T-cell (primary cell): ENCODE measurements around the gene SLTM. TPM values are rescaled to one million over a fixed set of nuclear protein-coding genes. Genes with fewer than 3 reads are reported as not detected.
"Not testable (repeated sequence)": the region's sequence is repeated elsewhere in the genome, so short reads cannot be mapped to it uniquely, and the experiment has no call there.

Experiments
- ATAC-seq, 4 experiments: fragments of 200-7000 bp in 3 of 4; fragments of 150-1000 bp in 1 of 4; cut with Tn5 transposase; replicated peaks in 1 of 4; 1 replicate in 3 of 4; 2 replicates in 1 of 4; pipeline ENCODE4 v1.10.0; 2021; ENCODE audit warnings: moderate library complexity in 3 of 4, mild to moderate bottlenecking in 2 of 4, moderate number of reproducible peaks in 1 of 4
- CTCF ChIA-PET, 2 donors: fragments of 300-600 bp; sonication (Branson Sonifier 250); formaldehyde crosslinking; loops; one replicate each; lab custom pipeline; 2022; ENCODE audit warnings: antibody characterized with exemption in 2 of 2; lab: Charles Lee
- POLR2A ChIA-PET, 2 donors: fragments of 300-600 bp; sonication (Branson Sonifier 250); formaldehyde crosslinking; loops; one replicate each; lab custom pipeline; 2022; ENCODE audit warnings: antibody characterized with exemption in 2 of 2; lab: Charles Lee
- DNase-seq, 35 experiments: peaks; one replicate each; pipeline versions ENCODE4 v3.0.0 to v3.0.0-alpha.2; 2013 to 2023
- H3K27ac ChIP-seq: one replicate; pipeline ENCODE4 v1.5.1; 2013; ENCODE audit warnings: low read length
- H3K27me3 ChIP-seq, 2 experiments: replicated peaks in 1 of 2; 1 replicate in 1 of 2; 2 replicates in 1 of 2; pipeline versions ENCODE4 v1.6.1 to v1.7.0; 2013; ENCODE audit warnings: low read length in 1 of 2, mixed read lengths in 1 of 2; ENCODE audit not compliant: control insufficient read depth in 2 of 2, insufficient read depth in 2 of 2; ENCODE audit errors: extremely low read depth in 1 of 2
- H3K36me3 ChIP-seq, 2 donors: 1 replicate in 1 of 2; 2 replicates in 1 of 2; pipeline versions ENCODE4 v1.6.1 to v1.7.0; 2013; ENCODE audit warnings: low read length in 1 of 2; ENCODE audit not compliant: control insufficient read depth in 2 of 2, insufficient read depth in 1 of 2; ENCODE audit errors: extremely low read depth in 1 of 2
- H3K4me1 ChIP-seq, 2 experiments: 1 replicate in 1 of 2; 2 replicates in 1 of 2; pipeline versions ENCODE4 v1.6.1 to v1.7.0; 2013; ENCODE audit warnings: low read length in 2 of 2, mixed read lengths in 1 of 2; ENCODE audit not compliant: insufficient read depth in 2 of 2, control insufficient read depth in 1 of 2; ENCODE audit errors: extremely low read depth in 1 of 2
- H3K4me3 ChIP-seq, 2 donors: 1 replicate in 1 of 2; 2 replicates in 1 of 2; pipeline versions ENCODE4 v1.5.1 to v1.7.0; 2013; ENCODE audit warnings: mild to moderate bottlenecking in 2 of 2, low read length in 1 of 2, moderate library complexity in 1 of 2; ENCODE audit not compliant: control insufficient read depth in 1 of 2; ENCODE audit errors: extremely low read depth in 1 of 2
- H3K9me3 ChIP-seq: 2 replicates; pipeline ENCODE4 v1.7.0; 2013
- H3K27ac Mint-ChIP-seq, 2 donors: one replicate each; pipeline ENCODE4 v1.8.0; 2020 to 2021; ENCODE audit warnings: mild to moderate bottlenecking in 2 of 2, mixed read lengths in 2 of 2
- H3K27me3 Mint-ChIP-seq, 2 donors: one replicate each; pipeline ENCODE4 v1.8.0; 2021 to 2022; ENCODE audit warnings: mixed read lengths in 2 of 2
- H3K36me3 Mint-ChIP-seq: one replicate; pipeline ENCODE4 v1.8.0; 2021; ENCODE audit warnings: mixed read lengths
- H3K4me1 Mint-ChIP-seq, 3 donors: one replicate each; pipeline ENCODE4 v1.8.0; 2020 to 2022; ENCODE audit warnings: mixed read lengths in 3 of 3, mild to moderate bottlenecking in 1 of 3
- H3K4me3 Mint-ChIP-seq, 3 donors: one replicate each; pipeline ENCODE4 v1.8.0; 2020 to 2022; ENCODE audit warnings: mild to moderate bottlenecking in 3 of 3, mixed read lengths in 3 of 3, moderate library complexity in 3 of 3
- H3K9me3 Mint-ChIP-seq, 3 donors: one replicate each; pipeline ENCODE4 v1.8.0; 2020 to 2022; ENCODE audit warnings: mixed read lengths in 3 of 3
- WGBS: methylation state at CpG from one replicate; pipeline ENCODE4 v1.1.5; 2013; ENCODE audit warnings: missing lambda C conversion rate; ENCODE audit not compliant: insufficient coverage; 5-methylcytosine and 5-hydroxymethylcytosine counted together
- total RNA-seq, 35 experiments: library from RNA in 6 of 35; stranded (reverse) in 6 of 35; fragments of 120-200 nt in 1 of 35; gene quantifications; one replicate each; pipeline versions ENCODE4 v1.2.1 to v1.2.4 and lab custom pipeline; 2013 to 2026

Gene SLTM
- total RNA-seq, 5 donors from 2014 or later (not counting 1 experiment from before 2014, with no cell fraction given) = 129 to 172 (median 140) TPM

DNA sequence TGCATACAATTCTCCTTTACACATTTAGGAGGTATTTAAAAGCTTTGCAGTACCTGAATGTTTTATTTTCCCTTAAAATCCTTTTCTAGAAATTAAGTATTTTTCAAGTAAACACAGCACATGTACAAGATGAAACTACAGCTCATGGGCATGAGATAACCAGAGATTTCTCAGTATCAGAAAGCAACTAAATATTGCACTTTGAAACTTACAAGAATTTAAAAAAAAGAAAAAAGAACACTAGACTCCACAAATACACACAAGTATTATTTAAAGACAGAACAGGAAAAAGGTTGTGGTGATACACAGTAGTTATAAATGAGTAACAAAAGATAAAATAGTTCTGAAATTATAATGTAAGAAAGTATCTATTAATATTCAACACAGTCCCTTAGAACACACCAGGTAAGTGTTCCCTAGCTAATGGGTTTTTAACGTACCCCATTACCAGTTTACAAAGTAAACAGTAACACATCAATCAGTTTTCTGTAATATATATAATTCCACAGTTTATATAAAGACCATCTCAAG, 35.3 kb downstream of the SLTM start:
- ATAC-seq = no peak
- Mint-ChIP-seq H3K27me3 (no peaks in the 10 kb centered on the region), H3K9me3 (no peaks in the 10 kb centered on the region), H3K36me3 (peaks cover 54% of the 10 kb centered on the region), H3K4me3 (no peak overlapping the region), H3K4me1 (peaks cover 13 to 18% (median 17%) of the 10 kb centered on the region in 3 donors), H3K27ac (no peak overlapping the region)
- H3K9me3 ChIP-seq = no peaks in the 10 kb centered on the region
- ChIA-PET CTCF (no interaction called here), POLR2A (no interaction called here)
- peaks cover 0 to 52% of the 10 kb centered on the region in 2 donors for H3K36me3 ChIP-seq
- no peak overlapping the region for H3K4me3 ChIP-seq
- no CpG with 5 or more reads among the region's 1 CpG for WGBS
- DNase-seq = no peak
- H3K27ac ChIP-seq = no peak overlapping the region
- peaks cover 0 to 3% of the 10 kb centered on the region in 2 experiments for H3K4me1 ChIP-seq
- no peaks in the 10 kb centered on the region for H3K27me3 ChIP-seq

DNA sequence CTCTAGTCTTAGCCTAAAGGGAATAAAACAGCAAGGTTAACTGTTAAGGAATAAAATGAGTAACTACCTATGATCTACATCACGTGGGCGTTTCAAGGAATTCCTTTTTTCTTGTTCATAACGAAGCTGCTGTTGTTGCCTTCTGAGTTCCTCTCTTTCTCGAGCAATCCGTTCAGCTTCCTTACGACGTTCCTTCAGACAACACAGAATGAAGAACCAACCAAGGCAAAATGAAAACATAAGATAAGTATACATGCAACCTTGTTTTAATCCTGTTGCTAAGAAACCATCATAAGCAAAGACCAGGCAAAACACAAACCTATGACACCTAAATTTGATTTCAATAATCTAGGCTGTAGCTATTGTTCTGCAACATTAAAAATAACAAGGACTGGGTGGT, 44.1 kb downstream of the SLTM start:
- Mint-ChIP-seq H3K27me3 (no peaks in the 10 kb centered on the region), H3K4me3 (no peak overlapping the region), H3K4me1 (no peaks in the 10 kb centered on the region), H3K36me3 (peaks cover 83% of the 10 kb centered on the region), H3K27ac (peak overlapping the region in 1 of 2 donors; percentile 27), H3K9me3 (no peaks in the 10 kb centered on the region)
- WGBS = 80% methylated on average over 1 of the region's 7 CpGs
- no peak overlapping the region for H3K4me3 ChIP-seq
- CTCF ChIA-PET = no interaction called here
- no peaks in the 10 kb centered on the region for H3K9me3 ChIP-seq
- no peak for DNase-seq
- no peak for ATAC-seq
- no peaks in the 10 kb centered on the region for H3K4me1 ChIP-seq
- H3K36me3 ChIP-seq = peaks cover 3 to 93% of the 10 kb centered on the region in 2 donors
- POLR2A ChIA-PET = no interaction called here
- no peaks in the 10 kb centered on the region for H3K27me3 ChIP-seq
- H3K27ac ChIP-seq = no peak overlapping the region

DNA sequence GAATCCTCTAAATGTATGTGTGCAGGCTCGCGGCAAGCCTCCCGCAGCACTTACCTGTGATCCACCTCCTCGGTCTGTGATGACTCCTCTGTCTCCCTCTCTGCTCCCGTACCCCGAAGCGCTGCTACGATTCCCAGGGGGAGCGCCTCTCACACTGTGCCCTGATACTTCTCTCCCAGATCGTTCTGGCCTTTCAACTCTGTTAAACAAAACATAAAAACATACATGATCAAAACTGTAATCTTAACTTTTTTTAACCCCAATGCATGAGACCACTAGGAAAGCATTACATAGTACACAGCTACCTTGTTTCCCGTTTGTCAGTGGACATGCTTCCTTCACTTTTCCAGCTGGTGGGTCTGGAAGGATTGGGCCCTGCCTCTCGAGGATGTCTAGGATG, 46.6 kb downstream of the SLTM start:
- peaks cover 74% of the 10 kb centered on the region for H3K36me3 Mint-ChIP-seq
- ChIA-PET CTCF (interaction anchor here in 1 of 2 donors (0.5 kb wide), 1 partner anchor 52 kb away, joined by 4 read pairs; no protein-coding TSS in a partner anchor), POLR2A (interaction anchor here in 1 of 2 donors (0.6 kb wide), 1 partner anchor 42 kb away, joined by 3 read pairs; no protein-coding TSS in a partner anchor)
- Histone ChIP-seq H3K27me3 (no peaks in the 10 kb centered on the region), H3K9me3 (no peaks in the 10 kb centered on the region), H3K4me3 (no peak overlapping the region), H3K27ac (no peak overlapping the region), H3K36me3 (peaks cover 3 to 92% of the 10 kb centered on the region in 2 donors), H3K4me1 (no peaks in the 10 kb centered on the region)
- no peak for ATAC-seq
- H3K4me3 Mint-ChIP-seq = no peak overlapping the region
- no peaks in the 10 kb centered on the region for H3K9me3 Mint-ChIP-seq
- WGBS = 97% methylated on average over 11 of the region's 12 CpGs
- H3K4me1 Mint-ChIP-seq = no peaks in the 10 kb centered on the region
- no peaks in the 10 kb centered on the region for H3K27me3 Mint-ChIP-seq
- no peak overlapping the region for H3K27ac Mint-ChIP-seq
- DNase-seq = no peak

DNA sequence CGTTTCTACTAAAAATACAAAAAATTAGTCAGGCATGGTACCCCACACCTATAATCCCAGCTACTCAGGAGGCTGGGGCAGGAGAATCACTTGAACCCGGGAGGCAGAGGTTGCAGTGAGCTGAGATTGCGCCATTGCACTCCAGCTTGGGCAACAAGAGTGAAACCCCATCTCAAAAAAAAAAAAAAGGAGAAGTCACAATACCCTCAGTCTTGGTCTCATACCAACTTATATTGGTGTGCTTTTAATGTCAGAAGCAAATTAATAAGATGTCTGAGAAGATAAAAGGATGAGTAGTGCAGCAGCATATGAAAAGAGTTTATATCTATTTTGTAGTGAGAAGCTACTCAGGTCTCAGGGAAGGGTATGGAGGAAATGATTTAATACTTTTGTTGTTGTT, 49.6 kb downstream of the SLTM start:
- ATAC-seq = not testable (repeated sequence)
- 100% methylated on average over 1 of the region's 3 CpGs for whole genome bisulfite sequencing

DNA sequence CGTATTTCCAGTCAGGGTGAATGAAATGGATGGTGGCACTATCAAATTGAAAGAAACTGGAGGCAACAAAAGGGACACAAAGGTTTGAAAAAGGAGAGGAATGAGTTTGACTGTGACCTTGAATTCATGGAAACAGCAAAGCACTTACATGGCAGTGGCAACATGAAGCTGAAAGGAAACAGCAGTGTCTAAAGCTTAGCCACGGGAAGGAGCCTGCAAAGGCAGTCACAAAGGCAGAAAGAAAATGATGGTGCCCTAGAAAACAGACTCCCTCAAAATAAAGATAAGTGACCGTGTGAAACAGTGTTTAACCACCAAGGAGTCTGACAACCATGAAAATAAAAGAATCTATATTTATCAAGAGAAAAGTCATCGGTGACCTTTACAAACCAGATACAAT, 51.2 kb downstream of the SLTM start:
- Histone ChIP-seq H3K4me1 (no peaks in the 10 kb centered on the region), H3K9me3 (no peaks in the 10 kb centered on the region), H3K4me3 (no peak overlapping the region), H3K27ac (no peak overlapping the region), H3K27me3 (no peaks in the 10 kb centered on the region), H3K36me3 (peaks cover 0 to 90% of the 10 kb centered on the region in 2 donors)
- ChIA-PET CTCF (no interaction called here), POLR2A (no interaction called here)
- ATAC-seq (no peak), DNase-seq (no peak)
- WGBS = no CpG with 5 or more reads among the region's 4 CpGs
- H3K27ac Mint-ChIP-seq = peak overlapping the region in 1 of 2 donors; percentile 50
- no peaks in the 10 kb centered on the region for H3K4me1 Mint-ChIP-seq
- no peak overlapping the region for H3K4me3 Mint-ChIP-seq
- H3K27me3 Mint-ChIP-seq = no peaks in the 10 kb centered on the region
- H3K36me3 Mint-ChIP-seq = peaks cover 69% of the 10 kb centered on the region
- H3K9me3 Mint-ChIP-seq = no peaks in the 10 kb centered on the region

More for the DNA sequence above, 49.6 kb downstream of the SLTM start:
- H3K4me1 ChIP-seq, H3K27ac ChIP-seq, H3K27me3 ChIP-seq, CTCF ChIA-PET, H3K9me3 Mint-ChIP-seq, H3K4me1 Mint-ChIP-seq, H3K4me3 ChIP-seq, DNase-seq, H3K9me3 ChIP-seq, H3K4me3 Mint-ChIP-seq, H3K27me3 Mint-ChIP-seq, H3K27ac Mint-ChIP-seq, POLR2A ChIA-PET: not testable (repeated sequence)
- peaks cover 3 to 94% of the 10 kb centered on the region in 2 donors for H3K36me3 ChIP-seq
- H3K36me3 Mint-ChIP-seq = peaks cover 76% of the 10 kb centered on the region

DNA sequence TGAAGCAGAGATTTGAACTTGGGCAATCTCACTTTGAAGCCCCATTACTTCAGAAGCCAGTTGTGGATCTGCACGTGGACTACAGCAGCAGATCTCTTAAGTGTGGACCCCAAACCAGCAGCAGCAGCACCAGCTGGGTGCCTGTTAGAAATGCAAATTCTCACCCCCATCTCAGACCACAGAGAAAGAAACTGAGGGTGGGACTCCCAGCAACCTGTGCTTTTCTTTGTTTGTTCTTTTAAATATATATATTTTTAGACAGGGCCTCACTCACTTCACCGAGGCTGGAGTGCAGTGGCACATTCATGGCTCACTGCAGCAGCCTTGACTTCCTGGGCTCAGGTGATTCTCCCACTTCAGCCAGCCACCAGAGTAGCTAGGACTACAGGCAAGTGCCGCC, 53.2 kb downstream of the SLTM start:
- no peaks in the 10 kb centered on the region for H3K27me3 ChIP-seq
- no CpG with 5 or more reads among the region's 3 CpGs for WGBS
- DNase-seq = no peak
- ATAC-seq = no peak
- ChIA-PET CTCF (no interaction called here), POLR2A (interaction anchor here in 1 of 2 donors (0.6 kb wide), 1 partner anchor 391 kb away, joined by 4 read pairs; no protein-coding TSS in a partner anchor)
- H3K4me3 ChIP-seq = no peak overlapping the region
- Mint-ChIP-seq H3K4me3 (no peak overlapping the region), H3K27ac (no peak overlapping the region), H3K27me3 (no peaks in the 10 kb centered on the region), H3K9me3 (no peaks in the 10 kb centered on the region), H3K4me1 (peaks cover 0 to 9% (median 0%) of the 10 kb centered on the region in 3 donors), H3K36me3 (peaks cover 62% of the 10 kb centered on the region)
- peaks cover 0 to 76% of the 10 kb centered on the region in 2 donors for H3K36me3 ChIP-seq
- no peaks in the 10 kb centered on the region for H3K9me3 ChIP-seq
- H3K27ac ChIP-seq = no peak overlapping the region
- H3K4me1 ChIP-seq = no peaks in the 10 kb centered on the region
